Measurements from ENCODE around the gene ROBO1. TPM values are rescaled to one million over a fixed set of nuclear protein-coding genes. Genes with fewer than 3 reads are reported as not detected.

Gene ROBO1
- total and polyA plus RNA-seq, 2 of the 13 experiments (the other 11 are each of a cell fraction or from before 2014, with no cell fraction given) = 52.2 to 71.0 TPM

GRCh38 chr3:79187426-79187825 is 580.4 kb downstream of the ROBO1 start:
- H2AFZ ChIP-seq (ENCODE audit: low read length) = no peak overlapping the region
- CTCF ChIA-PET (ENCODE audit: low intra/inter-chr PET ratio, low total read pairs) = no interaction called here
- WGBS (ENCODE audit: low lambda C conversion rate) = 5% methylated on average over 5 of the region's 5 CpGs
- BruUV-seq (replicated peaks) = no TSS peak
- H3K4me3 ChIP-seq (replicated peaks in 1 of 3; ENCODE audit: insufficient read depth in 1 of 3, low read depth in 2 of 3, low read length in 3 of 3) = no peak overlapping the region
- H3K79me2 ChIP-seq (ENCODE audit: insufficient read depth, low read length) = no peaks in the 10 kb centered on the region
- intact Hi-C loops (cut with micrococcal nuclease; ENCODE audit: unreplicated experiment) = no loop called here
- FAIRE-seq (no peak), DNase-seq (ENCODE audit: low spot score) (no peak), ATAC-seq (no peak)
- no peaks in the 10 kb centered on the region for H3K9me3 ChIP-seq (ENCODE audit: low read length)
- peaks cover 0 to under 1% of the 10 kb centered on the region in 2 experiments; a peak in 1 of 5 replicates for H3K27me3 ChIP-seq (ENCODE audit: control insufficient read depth in 1 of 2, insufficient read depth in 2 of 2, low read length in 2 of 2)
- no peaks in the 10 kb centered on the region for H3K36me3 ChIP-seq (replicated peaks in 1 of 2; ENCODE audit: control insufficient read depth in 1 of 2, insufficient read depth in 2 of 2, low read length in 2 of 2)
- POLR2A ChIA-PET = no interaction called here
- no peaks in the 10 kb centered on the region for H3K4me1 ChIP-seq (ENCODE audit: insufficient read depth, low read length)
- no peak overlapping the region for H3K4me2 ChIP-seq (ENCODE audit: low read depth, low read length)
- H3K27ac ChIP-seq (ENCODE audit: extremely low read length, insufficient read depth, low read length) = no peak overlapping the region
- no peaks in the 10 kb centered on the region for H4K20me1 ChIP-seq (ENCODE audit: insufficient read depth, low read length)
- no peak overlapping the region for H3K9ac ChIP-seq (ENCODE audit: insufficient read depth, low read depth, low read length)
- in situ Hi-C loops (cut with HindIII; ENCODE audit: extremely low pct_ligation_motif_present, low pct_unique_long_range_greater_than_20kb) = no loop called here
- TF ChIP-seq SRF (IDR thresholded peaks at IDR 0.05; ENCODE audit: low read depth, low read length) (no peak), ZNF547 (CRISPR knock-in tag; IDR thresholded peaks at IDR 0.05) (no peak), THAP11 (CRISPR knock-in tag; IDR thresholded peaks at IDR 0.05) (no peak), MZF1 (CRISPR knock-in tag; IDR thresholded peaks at IDR 0.05; ENCODE audit: borderline replicate concordance) (no peak), ZNF142 (CRISPR knock-in tag; IDR thresholded peaks at IDR 0.05) (no peak), ZNF296 (CRISPR knock-in tag; conservative IDR thresholded peaks at IDR 0.05) (no peak), ZNF12 (CRISPR knock-in tag; IDR thresholded peaks at IDR 0.05) (no peak), ZNF274 (CRISPR knock-in tag; IDR thresholded peaks at IDR 0.05) (no peak), GFI1 (CRISPR knock-in tag; IDR thresholded peaks at IDR 0.05; ENCODE audit: borderline replicate concordance) (no peak), CREB3 (CRISPR knock-in tag; IDR thresholded peaks at IDR 0.05) (no peak), EP300 (IDR thresholded peaks at IDR 0.05; ENCODE audit: low read depth in 2 of 2, low read length in 2 of 2) (no peak), EP300 (CRISPR knock-in tag; IDR thresholded peaks at IDR 0.05; ENCODE audit: borderline replicate concordance) (no peak)
- TF ChIP-seq, protein P1, sequence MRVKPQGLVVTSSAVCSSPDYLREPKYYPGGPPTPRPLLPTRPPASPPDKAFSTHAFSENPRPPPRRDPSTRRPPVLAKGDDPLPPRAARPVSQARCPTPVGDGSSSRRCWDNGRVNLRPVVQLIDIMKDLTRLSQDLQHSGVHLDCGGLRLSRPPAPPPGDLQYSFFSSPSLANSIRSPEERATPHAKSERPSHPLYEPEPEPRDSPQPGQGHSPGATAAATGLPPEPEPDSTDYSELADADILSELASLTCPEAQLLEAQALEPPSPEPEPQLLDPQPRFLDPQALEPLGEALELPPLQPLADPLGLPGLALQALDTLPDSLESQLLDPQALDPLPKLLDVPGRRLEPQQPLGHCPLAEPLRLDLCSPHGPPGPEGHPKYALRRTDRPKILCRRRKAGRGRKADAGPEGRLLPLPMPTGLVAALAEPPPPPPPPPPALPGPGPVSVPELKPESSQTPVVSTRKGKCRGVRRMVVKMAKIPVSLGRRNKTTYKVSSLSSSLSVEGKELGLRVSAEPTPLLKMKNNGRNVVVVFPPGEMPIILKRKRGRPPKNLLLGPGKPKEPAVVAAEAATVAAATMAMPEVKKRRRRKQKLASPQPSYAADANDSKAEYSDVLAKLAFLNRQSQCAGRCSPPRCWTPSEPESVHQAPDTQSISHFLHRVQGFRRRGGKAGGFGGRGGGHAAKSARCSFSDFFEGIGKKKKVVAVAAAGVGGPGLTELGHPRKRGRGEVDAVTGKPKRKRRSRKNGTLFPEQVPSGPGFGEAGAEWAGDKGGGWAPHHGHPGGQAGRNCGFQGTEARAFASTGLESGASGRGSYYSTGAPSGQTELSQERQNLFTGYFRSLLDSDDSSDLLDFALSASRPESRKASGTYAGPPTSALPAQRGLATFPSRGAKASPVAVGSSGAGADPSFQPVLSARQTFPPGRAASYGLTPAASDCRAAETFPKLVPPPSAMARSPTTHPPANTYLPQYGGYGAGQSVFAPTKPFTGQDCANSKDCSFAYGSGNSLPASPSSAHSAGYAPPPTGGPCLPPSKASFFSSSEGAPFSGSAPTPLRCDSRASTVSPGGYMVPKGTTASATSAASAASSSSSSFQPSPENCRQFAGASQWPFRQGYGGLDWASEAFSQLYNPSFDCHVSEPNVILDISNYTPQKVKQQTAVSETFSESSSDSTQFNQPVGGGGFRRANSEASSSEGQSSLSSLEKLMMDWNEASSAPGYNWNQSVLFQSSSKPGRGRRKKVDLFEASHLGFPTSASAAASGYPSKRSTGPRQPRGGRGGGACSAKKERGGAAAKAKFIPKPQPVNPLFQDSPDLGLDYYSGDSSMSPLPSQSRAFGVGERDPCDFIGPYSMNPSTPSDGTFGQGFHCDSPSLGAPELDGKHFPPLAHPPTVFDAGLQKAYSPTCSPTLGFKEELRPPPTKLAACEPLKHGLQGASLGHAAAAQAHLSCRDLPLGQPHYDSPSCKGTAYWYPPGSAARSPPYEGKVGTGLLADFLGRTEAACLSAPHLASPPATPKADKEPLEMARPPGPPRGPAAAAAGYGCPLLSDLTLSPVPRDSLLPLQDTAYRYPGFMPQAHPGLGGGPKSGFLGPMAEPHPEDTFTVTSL (CRISPR knock-in tag; IDR thresholded peaks at IDR 0.05; ENCODE audit: borderline replicate concordance) = no peak
